Common myeloid progenitor, CD34-positive (primary cell): ENCODE results near the gene RASSF9.

ENCODE experiments used
- CTCF ChIA-PET: fragments of 350-600 bp; sonication (Branson Sonifier 250); formaldehyde crosslinking; loops from one replicate; lab custom pipeline; 2021; ENCODE audit warnings: antibody characterized with exemption; lab: Charles Lee
- POLR2A ChIA-PET: fragments of 350-600 bp; sonication (Branson Sonifier 250); formaldehyde crosslinking; loops from one replicate; lab custom pipeline; 2021; ENCODE audit warnings: antibody characterized with exemption; lab: Charles Lee
- DNase-seq, 3 donors: peaks; one replicate each; pipeline versions ENCODE4 v3.0.0 to v3.0.0-alpha.2; 2013
- H3K27ac ChIP-seq, 2 experiments: 1 replicate in 1 of 2; 2 replicates in 1 of 2; pipeline ENCODE4 v1.7.0; 2013; ENCODE audit warnings: inconsistent platforms in 2 of 2, low read length in 2 of 2, mild to moderate bottlenecking in 2 of 2, low read depth in 1 of 2, moderate library complexity in 1 of 2; ENCODE audit not compliant: severe bottlenecking in 2 of 2, insufficient read depth in 1 of 2, poor library complexity in 1 of 2
- H3K27me3 ChIP-seq, 5 experiments: replicated peaks in 2 of 5; 1 replicate in 3 of 5; 2 replicates in 2 of 5; pipeline versions ENCODE4 v1.6.1 to v1.7.0; 2013; ENCODE audit warnings: low read length in 4 of 5, mild to moderate bottlenecking in 2 of 5, moderate library complexity in 2 of 5, inconsistent platforms in 1 of 5; ENCODE audit not compliant: insufficient read depth in 5 of 5, control insufficient read depth in 4 of 5
- H3K36me3 ChIP-seq, 4 experiments: 1 replicate in 2 of 4; 2 replicates in 2 of 4; pipeline versions ENCODE4 v1.6.1 to v1.7.0; 2013; ENCODE audit warnings: low read length in 3 of 4, control low read depth in 1 of 4, mild to moderate bottlenecking in 1 of 4; ENCODE audit not compliant: control insufficient read depth in 4 of 4, insufficient read depth in 4 of 4
- H3K4me1 ChIP-seq, 4 experiments: 1 replicate in 3 of 4; 2 replicates in 1 of 4; pipeline versions ENCODE4 v1.6.1 to v1.7.1; 2013; ENCODE audit warnings: low read length in 3 of 4, mild to moderate bottlenecking in 3 of 4, control low read depth in 1 of 4, inconsistent platforms in 1 of 4, moderate library complexity in 1 of 4; ENCODE audit not compliant: control insufficient read depth in 4 of 4, insufficient read depth in 4 of 4; ENCODE audit errors: control extremely low read depth in 1 of 4
- H3K4me3 ChIP-seq, 7 experiments: 1 replicate in 4 of 7; 2 replicates in 3 of 7; pipeline versions ENCODE4 v1.5.1 to v1.7.0; 2013; ENCODE audit warnings: mild to moderate bottlenecking in 7 of 7, low read length in 6 of 7, moderate library complexity in 6 of 7, inconsistent platforms in 2 of 7, low read depth in 2 of 7, control low read depth in 1 of 7; ENCODE audit not compliant: insufficient read depth in 4 of 7, control insufficient read depth in 1 of 7; ENCODE audit errors: extremely low read depth in 1 of 7
- H3K9me3 ChIP-seq, 5 experiments: 1 replicate in 4 of 5; 2 replicates in 1 of 5; pipeline versions ENCODE4 v1.6.1 to v1.7.1; 2013; ENCODE audit warnings: low read length in 4 of 5, mild to moderate bottlenecking in 2 of 5, inconsistent platforms in 1 of 5, low read depth in 1 of 5, moderate library complexity in 1 of 5; ENCODE audit not compliant: control insufficient read depth in 4 of 5, insufficient read depth in 2 of 5; ENCODE audit errors: control extremely low read depth in 1 of 5
- WGBS: methylation state at CpG from one replicate; pipeline ENCODE4 v1.1.5; 2013; ENCODE audit not compliant: insufficient coverage; 5-methylcytosine and 5-hydroxymethylcytosine counted together

The RASSF9 gene

DNA sequence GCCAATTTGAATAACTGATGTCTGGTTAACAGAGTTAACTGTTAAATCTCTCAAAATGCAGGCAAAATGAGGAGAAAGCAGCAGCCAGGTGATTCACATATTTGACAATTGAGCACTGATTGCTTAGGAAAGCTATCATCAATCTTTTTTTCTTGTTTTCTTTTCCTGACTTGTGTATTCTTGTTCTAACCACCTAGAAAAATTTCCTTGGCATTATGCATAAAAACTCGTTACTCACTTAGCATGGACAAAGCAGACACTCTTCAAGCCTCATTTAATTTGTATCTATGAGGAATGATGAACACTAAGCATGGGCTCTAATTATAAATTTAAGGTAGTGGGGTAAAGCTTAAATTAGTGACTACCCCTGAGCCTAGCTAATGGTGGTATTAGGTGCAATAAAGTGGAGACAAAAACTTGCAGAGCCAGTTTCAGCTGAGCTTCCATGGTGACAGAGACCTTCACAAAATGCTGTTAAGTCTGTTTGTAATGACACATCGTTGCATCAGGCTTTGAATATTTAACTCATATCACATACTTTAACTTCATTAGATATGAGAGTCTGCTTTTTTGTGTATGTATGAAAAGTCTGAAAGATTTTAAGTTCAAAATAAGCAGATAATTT, 52.0 kb downstream of the RASSF9 start:
- no CpG with 5 or more reads among the region's 2 CpGs for WGBS
- DNase-seq, result no peak
- CTCF ChIA-PET, result no interaction called here
- H3K36me3 ChIP-seq, result no peaks in the 10 kb centered on the region
- H3K27me3 ChIP-seq, result no peaks in the 10 kb centered on the region
- H3K9me3 ChIP-seq, result no peaks in the 10 kb centered on the region
- H3K27ac ChIP-seq, result no peak overlapping the region
- POLR2A ChIA-PET, result no interaction called here
- no peak overlapping the region for H3K4me3 ChIP-seq
- no peaks in the 10 kb centered on the region for H3K4me1 ChIP-seq

DNA sequence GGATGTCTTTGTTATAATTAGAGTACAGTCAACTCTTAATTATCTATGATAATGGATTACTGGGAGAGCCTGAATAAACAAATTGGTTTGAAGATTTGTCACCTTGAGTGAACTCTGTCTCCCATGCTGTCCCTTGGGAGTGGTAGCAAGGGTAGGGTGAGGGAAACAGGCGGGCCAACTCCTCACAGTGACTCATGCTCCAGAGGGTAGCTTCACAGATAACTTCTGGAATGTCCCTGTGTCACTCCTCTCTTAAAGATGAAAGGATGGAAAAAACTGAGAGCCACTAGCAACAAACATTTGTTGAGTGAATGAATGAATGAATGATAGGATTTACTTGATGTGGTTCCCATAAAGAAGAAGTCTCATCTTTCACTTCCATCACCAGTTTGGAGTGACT, 53.5 kb downstream of the RASSF9 start:
- H3K4me1 ChIP-seq, result no peaks in the 10 kb centered on the region
- H3K36me3 ChIP-seq, result no peaks in the 10 kb centered on the region
- no peaks in the 10 kb centered on the region for H3K9me3 ChIP-seq
- CTCF ChIA-PET, result interaction anchor here (0.8 to 1.0 kb wide), 2 partner anchors 81 to 84 kb away, joined by 3 to 4 read pairs; no protein-coding TSS in a partner anchor
- POLR2A ChIA-PET, result no interaction called here
- H3K27me3 ChIP-seq, result no peaks in the 10 kb centered on the region
- no peak for DNase-seq
- H3K27ac ChIP-seq, result no peak overlapping the region
- WGBS, result 100% methylated on average over 1 of the region's 1 CpG
- H3K4me3 ChIP-seq, result no peak overlapping the region

DNA sequence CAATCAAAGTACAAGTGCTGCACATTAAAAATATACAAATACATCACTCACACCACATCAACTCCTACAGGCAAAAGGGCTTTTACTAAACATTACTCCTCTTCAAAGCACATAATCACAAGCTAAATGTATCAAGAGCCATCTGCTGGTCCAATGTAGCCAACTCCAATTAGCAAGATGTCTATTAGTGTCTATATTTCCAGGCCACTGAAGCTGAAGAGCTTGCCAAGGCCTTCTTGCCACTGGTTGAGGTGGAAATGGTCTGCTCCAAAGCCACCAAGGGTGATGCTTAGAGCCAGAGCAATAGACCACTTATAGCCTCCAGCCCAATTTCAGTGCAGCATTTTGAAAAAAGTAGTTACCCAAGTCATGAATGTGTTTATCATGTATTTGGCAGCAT, 54.4 kb downstream of the RASSF9 start:
- no peaks in the 10 kb centered on the region for H3K27me3 ChIP-seq
- no peaks in the 10 kb centered on the region for H3K36me3 ChIP-seq
- H3K4me3 ChIP-seq, result no peak overlapping the region
- no peaks in the 10 kb centered on the region for H3K9me3 ChIP-seq
- no peak overlapping the region for H3K27ac ChIP-seq
- ChIA-PET CTCF (interaction anchor here (0.5 to 1.0 kb wide), 3 partner anchors 21 to 85 kb away, joined by 3 to 4 read pairs (median 3); no protein-coding TSS in a partner anchor), POLR2A (no interaction called here)
- peak in 2 of 3 donors; percentile 10 to 26 for DNase-seq
- H3K4me1 ChIP-seq, result no peaks in the 10 kb centered on the region

DNA sequence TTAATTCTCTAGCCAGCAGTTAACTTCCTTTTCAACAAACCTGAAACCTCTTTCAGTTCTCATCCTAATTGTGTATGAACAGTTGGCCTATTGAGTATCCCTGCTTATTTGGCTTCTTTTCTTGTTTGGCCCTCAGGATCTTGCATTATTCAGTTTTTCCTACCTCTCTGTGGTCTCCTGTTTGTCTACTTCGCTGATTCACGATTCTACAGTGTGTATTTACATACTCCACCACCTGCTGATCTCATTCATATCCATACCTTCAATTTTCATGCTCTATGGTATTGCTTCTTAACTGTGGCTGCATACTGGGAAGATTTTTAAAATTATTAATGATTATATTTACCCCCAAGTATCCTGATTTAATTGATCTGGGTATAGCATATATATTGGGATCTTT, 56.4 kb downstream of the RASSF9 start:
- Histone ChIP-seq H3K4me3 (no peak overlapping the region), H3K4me1 (no peaks in the 10 kb centered on the region), H3K27ac (no peak overlapping the region), H3K36me3 (no peaks in the 10 kb centered on the region), H3K9me3 (no peaks in the 10 kb centered on the region), H3K27me3 (no peaks in the 10 kb centered on the region)
- ChIA-PET POLR2A (no interaction called here), CTCF (no interaction called here)
- no peak for DNase-seq
- no CpG with 5 or more reads among the region's 2 CpGs for WGBS

DNA sequence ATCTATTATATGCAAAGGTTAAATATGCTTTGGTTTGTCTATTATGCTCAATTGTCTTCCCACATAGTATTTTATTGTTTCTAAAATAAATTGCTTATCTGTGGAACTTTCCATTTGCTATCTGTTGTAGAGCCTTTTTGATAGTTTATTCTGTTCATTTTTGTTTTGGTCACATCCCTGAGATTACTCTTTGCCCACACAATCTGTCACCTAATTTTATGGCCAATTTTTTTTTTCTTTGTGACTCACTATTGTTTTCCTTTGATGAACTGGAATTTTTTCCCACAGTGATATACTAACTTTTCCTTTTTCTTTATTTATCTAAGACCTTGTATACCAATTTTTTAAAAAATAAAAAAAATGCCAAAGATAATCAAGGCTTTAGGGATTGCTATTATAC, 61.1 kb downstream of the RASSF9 start:
- Histone ChIP-seq H3K36me3 (no peaks in the 10 kb centered on the region), H3K9me3 (no peaks in the 10 kb centered on the region), H3K4me3 (no peak overlapping the region), H3K27me3 (no peaks in the 10 kb centered on the region), H3K4me1 (no peaks in the 10 kb centered on the region), H3K27ac (no peak overlapping the region)
- no peak for DNase-seq
- POLR2A ChIA-PET, result no interaction called here
- CTCF ChIA-PET, result no interaction called here

DNA sequence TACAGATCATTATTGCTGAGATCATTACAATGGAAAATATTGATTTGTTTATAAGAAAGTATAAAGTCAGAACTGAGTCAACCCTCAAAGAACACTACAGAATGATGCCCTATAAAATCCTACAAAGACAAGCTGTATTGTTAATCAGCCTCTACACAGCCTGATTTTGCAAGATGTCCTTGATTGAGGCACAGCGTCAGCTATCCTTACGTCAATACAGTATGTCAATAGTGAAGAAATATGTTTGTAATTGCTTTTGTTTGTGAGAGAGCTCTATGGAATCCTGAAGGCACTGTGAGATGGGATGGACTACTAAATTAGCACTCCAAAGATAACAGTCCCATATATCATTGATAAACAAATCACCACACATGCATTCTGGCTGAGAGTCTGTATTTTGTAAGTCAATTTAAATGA, 70.7 kb downstream of the RASSF9 start:
- no peak overlapping the region for H3K27ac ChIP-seq
- WGBS, result no CpG with 5 or more reads among the region's 2 CpGs
- H3K4me3 ChIP-seq, result no peak overlapping the region
- no peaks in the 10 kb centered on the region for H3K9me3 ChIP-seq
- ChIA-PET CTCF (interaction anchor here (1.6 kb wide), 1 partner anchor 10 kb away, joined by 5 read pairs; no protein-coding TSS in a partner anchor), POLR2A (no interaction called here)
- H3K36me3 ChIP-seq, result no peaks in the 10 kb centered on the region
- no peaks in the 10 kb centered on the region for H3K27me3 ChIP-seq
- DNase-seq, result no peak
- peaks cover 0 to 3% (median 0%) of the 10 kb centered on the region in 4 experiments for H3K4me1 ChIP-seq

DNA sequence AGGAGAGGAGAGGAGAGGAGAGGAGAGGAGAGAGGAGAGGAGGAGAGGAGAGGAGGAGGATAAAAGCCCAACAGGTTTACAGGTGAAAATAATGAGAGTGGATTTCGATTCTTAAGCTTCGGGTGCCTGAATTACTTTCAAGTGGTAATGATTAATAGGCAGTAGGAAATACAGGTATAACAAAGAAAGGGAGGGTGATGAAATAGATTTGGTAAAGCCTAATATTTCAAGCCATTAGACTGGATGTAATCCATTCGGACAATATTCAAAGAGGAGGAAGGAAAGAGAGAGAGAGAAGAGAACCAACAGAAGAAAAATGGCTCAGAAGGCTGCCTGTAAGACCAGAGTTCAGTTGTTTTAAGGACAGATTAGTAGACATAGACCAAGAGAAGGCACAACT, 76.6 kb downstream of the RASSF9 start:
- Histone ChIP-seq H3K27ac (no peak overlapping the region), H3K36me3 (no peaks in the 10 kb centered on the region), H3K4me1 (peaks cover 0 to 3% (median 0%) of the 10 kb centered on the region in 4 experiments), H3K9me3 (peaks cover 0 to 8% (median 5%) of the 10 kb centered on the region in 5 experiments), H3K4me3 (no peak overlapping the region), H3K27me3 (no peaks in the 10 kb centered on the region)
- DNase-seq, result no peak
- 98% methylated on average over 3 of the region's 3 CpGs for WGBS
- CTCF ChIA-PET, result no interaction called here
- POLR2A ChIA-PET, result no interaction called here
